GM18868 (cell line): ENCODE data around the gene RBM10.

Source experiments
- ATAC-seq: cut with Tn5 transposase; IDR thresholded peaks from one replicate; pipeline ENCODE4 v1.9.1; 2021; ENCODE audit warnings: mild to moderate bottlenecking, moderate library complexity; ENCODE audit not compliant: unreplicated experiment

RBM10 gene

DNA sequence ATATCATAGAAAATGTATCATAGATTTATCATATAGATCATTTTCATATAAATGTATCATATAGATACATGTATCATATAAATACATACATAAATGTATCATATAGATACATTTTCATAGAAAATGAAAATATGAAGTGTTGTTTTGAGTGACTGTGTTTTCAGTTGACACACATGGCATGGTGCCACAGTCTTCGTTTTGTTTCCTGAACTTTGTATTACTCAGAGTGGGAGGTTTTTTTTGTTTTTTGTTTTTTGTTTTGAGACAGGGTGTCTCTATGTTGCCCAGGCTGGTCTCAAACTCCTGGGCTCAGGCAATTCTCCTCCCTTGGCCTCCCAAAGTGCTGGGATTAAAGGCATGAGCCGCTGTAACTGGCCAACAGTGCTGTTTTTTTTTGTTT is 3.9 kb downstream of the RBM10 start:
- no peak for ATAC-seq

- no peak for ATAC-seq
These were observed 6.4 kb downstream of the RBM10 start for GRCh38 chrX:47151435-47151834.

GRCh38 chrX:47156611-47157520 is 11.8 kb downstream of the RBM10 start:
- ATAC-seq = no peak

- no peak for ATAC-seq
These were observed 13.1 kb downstream of the RBM10 start for GRCh38 chrX:47158131-47158530.

DNA sequence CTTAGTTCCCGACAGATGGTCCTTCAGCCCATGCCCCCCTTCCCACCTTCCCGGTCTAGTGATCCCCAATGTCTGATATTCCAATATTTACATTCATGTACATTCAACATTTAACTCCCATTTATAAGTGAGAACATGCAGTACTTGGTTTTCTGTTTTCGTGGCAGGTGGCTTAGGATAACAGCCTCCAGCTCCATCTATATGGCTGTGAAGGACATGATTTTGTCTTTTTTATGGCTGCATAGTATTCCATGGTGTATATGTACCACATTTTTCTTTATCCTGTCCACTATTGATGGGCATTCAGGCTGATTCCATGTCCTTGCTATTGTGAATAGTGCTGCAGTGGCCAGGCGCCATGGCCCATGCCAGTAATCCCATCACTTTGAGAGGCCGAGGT is 13.8 kb downstream of the RBM10 start:
- no peak for ATAC-seq

DNA sequence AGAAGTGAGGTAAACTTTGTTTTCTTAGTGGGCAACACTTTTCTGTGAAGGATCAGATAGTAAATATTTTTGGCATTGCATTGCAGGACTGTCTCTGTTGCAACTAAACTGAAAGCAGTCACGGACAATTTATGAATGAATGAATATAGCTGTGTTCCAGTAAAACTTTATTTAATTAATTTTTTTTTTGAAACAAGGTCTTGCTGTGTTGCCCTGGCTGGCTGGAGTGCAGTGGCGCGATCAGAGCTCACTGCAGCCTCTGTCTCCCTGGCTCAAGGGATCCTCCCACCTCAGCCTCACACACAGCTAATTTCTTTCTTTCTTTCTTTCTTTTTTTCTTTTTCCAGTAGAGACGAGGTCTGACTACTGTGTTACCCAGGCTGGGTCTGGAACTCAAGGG is 15.8 kb downstream of the RBM10 start:
- ATAC-seq = no peak

- ATAC-seq = no peak
These were observed 18.0 kb downstream of the RBM10 start for GRCh38 chrX:47162927-47163583.

DNA sequence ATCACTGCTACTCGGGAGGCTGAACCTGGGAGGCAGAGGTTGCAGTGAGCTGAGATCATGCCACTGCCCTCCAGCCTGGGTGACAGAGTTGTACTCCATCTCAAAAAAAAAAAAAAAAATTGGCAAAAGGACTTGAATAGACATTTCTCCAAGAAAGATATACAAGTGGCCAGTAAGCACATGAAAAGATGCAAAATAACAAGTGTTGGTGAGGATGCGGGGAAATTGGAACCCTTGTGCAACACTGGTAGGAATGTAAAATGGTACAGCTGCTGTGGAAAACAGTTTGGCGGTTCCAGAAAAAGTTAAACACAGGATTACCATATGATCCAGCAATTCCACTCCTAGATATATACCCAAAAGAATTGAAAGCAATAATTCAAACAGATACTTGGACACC is 19.4 kb downstream of the RBM10 start:
- no peak for ATAC-seq

- ATAC-seq = no peak
These were observed 21.1 kb downstream of the RBM10 start for GRCh38 chrX:47166126-47166525.

DNA sequence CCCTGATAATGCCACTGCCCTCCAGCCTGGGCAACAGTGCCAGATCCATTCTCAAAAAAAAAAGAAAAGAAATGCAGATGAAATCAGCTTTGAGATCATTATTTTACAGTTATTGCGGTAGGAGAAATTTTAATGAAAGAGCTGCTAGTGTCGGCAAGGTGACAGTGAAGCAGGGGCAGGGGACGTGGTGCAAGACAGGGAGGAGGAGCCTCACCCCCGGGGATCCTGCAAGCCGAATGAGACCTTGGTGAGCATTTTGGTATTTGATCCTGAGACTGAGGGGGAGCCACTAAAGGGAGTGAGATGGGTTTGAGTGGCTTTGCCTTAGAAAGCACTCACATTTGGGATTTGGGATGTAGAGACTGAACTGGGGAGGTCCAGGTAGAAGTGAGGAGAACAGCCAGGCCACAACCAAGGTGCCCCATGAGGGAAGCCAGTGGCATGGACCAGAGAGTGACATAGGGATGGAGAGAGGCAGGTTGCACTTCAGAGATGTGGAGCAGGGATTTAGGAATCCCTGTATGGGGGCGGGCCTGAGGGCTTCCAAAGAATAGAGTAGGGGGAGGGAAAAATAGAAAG is 23.6 kb downstream of the RBM10 start:
- no peak for ATAC-seq

- no peak for ATAC-seq
These were observed 24.3 kb downstream of the RBM10 start for GRCh38 chrX:47169273-47169672.

DNA sequence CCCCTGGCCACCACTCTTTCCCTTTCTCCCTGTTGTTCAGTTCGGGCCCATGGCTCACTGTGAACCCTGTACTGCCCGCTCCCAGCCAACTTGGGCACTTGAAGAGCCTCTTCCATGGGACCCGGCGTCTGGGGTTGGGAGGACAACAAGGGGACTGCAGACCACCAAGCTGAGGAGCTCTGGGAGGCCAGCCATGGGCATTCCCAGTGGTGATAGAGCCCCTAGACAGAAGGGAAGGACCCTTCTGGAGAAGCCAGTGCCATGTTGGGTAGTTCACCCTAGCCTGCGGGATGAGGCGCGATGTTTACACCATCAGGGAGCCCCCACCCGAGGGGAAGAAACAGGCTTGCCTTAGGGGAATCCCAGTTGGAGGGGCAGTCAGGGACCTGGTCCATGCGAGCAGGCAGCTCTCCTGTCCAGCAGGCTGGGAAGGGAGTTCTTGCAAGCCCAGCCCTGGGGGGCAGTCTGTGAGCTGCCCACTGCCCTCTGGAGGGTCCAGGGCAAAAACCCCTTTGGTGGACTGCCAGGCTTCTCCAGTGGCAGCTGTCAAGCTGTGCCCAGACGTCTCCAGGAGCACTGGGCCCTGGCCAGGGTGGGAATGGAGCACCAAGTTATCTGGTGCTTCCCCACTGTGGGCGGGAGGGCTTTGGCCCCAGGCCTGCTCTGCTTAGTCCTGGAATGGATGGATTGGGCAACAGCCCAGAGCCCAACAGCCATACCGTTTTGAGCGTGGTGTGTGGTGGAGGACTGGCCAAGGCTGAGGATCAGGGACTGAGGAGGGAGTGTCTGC is 24.9 kb downstream of the RBM10 start:
- no peak for ATAC-seq

DNA sequence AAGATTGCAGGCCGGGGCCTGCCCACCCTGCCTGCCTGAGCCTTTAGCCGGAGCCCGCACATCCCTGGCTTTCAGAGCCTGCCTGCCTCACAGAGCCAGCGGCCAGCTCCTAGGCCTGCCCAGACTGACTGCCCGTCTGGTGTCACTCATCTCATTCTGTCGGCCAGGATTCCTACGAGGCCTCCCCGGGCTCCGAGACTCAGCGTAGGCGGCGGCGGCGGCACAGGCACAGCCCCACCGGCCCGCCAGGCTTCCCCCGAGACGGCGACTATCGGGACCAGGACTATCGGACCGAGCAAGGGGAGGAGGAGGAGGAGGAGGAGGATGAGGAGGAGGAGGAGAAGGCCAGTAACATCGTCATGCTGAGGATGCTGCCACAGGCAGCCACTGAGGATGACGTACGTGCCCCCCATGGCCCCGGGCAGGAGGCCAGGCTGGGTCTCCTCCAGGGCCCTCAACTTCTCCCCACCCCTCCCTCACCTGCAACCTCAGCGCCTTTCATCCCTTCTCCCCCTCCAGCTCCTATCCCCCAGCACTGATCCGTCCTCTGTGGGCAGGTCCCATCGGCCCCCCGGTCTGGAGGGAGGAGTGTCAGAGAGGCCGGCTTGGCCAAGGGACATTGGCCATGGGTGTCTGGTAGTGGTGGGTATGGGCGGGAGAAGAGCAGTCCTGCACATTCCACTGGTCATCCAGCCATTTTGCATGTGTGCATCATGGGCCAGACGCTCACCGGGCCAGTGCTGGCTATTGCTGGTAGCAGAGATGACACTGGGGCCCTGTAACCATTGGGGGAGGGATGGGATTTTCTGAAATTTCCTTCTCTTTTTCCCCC is 26.1 kb downstream of the RBM10 start:
- no peak for ATAC-seq

DNA sequence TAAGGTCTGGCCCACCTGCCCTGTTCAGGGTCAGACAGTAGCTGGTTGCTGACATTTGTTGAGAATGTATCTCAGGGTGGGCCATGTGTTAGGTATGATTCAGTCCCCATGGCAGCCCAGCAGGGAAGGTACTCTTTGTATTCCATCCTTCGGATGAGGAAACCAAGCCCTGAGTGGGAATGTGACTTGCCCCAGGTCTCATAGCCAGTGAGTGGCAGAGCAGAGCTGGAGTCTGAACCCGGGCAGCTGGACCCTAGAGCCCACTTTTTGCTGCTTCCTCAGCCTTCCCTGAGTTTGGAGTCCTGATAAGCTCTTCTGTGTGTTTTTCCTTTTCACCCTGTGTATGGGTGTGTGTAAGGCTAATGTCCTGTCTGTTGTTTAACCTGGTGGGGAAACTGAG is 27.0 kb downstream of the RBM10 start:
- no peak for ATAC-seq

DNA sequence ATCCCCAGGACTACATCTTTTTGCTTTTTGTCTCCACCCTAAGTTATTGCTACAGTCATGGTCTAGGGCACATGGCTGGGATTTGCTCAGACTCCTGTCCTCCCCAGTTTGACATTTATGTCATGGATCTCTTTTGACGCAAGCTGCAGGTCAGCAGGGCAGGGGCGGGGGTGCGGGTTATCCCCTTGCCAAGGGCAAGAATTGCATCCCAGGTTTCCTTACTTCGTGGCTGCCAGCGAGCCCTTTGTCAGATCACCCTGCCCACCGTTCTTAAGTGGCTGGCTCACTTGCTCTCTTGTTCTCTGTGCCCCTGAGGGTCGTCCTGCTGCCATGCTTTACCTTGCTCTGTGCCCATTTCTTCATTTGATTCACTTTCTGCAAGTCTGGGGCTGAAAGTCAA is 27.5 kb downstream of the RBM10 start:
- ATAC-seq = no peak

DNA sequence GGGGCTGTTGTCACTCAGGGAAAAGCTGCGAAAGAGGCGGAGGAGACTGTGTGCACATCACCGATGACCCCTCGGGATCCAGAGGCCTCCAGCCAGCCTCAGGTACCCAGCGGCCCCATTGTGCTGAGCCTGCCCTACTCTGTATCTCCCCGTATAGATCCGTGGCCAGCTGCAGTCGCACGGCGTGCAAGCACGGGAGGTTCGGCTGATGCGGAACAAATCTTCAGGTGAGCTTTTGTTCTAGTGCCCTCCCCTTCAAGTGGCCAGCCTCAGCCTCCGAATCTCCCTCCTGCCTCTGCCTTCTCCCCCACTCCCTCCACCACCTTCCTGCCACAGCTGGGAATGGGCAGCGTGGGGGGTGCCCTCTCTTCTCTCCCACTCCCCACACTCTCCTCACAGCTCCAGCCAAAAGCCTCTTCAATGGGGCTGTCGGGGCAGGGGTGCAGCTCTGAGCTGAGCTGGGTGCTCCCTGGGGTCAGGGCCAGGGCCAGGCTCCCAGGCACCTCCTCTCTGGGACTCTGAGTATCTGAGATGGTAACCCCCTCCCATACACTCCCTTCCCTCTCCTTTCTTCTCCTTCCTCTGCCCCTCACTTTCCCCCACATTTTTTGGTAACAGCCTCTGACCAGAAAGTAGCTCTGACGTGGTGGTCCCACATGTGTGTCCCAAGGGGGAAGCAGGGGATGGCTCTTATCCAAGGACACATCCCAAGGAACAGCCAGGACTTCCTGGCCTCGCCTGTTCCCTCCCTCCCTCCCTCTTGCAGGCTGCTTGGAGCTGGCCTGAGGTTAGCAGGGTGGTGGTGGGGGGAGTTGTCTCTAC is 28.2 kb downstream of the RBM10 start:
- no peak for ATAC-seq

- no peak for ATAC-seq
These were observed 29.4 kb downstream of the RBM10 start for GRCh38 chrX:47174376-47174775.

DNA sequence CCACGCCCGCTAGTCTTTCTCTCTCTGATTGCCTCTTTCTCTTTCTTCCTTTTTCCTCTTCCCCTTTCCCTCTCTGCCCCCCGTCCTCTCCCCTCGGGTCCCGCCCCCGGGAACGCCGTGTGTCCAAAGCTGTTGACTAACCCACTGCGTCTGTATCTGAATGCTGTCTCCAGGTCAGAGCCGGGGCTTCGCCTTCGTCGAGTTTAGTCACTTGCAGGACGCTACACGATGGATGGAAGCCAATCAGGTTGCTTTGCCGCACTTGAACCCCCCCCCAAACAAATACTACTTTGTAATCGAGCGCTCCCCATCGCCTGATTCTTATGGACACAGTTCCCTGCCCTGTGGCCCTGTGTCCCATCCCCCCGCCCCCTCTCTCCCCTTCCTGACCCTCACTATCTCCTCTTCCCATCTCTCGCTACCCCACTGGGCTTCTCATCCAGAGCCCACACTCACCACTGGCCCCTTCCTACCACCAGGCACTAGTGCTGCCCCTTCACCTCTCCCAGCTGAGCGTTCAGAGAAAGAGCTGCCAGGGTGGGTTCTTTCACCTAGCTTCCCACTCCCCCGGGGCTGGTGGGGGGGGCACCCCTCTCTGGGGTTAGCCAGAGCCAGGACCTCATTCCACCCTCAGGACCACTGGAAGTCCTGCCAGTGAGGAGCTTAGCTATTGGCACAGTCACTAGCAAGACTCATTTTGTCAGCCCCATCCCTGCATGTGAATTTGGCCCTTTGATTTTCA is 30.0 kb downstream of the RBM10 start:
- ATAC-seq = no peak

- ATAC-seq = no peak
These were observed 30.6 kb downstream of the RBM10 start for GRCh38 chrX:47175588-47175980.
